Glutamatergic neuron (in vitro differentiated cells): Measurements from ENCODE around the gene ZC3H12C. TPM values are rescaled to one million over a fixed set of nuclear protein-coding genes. Genes with fewer than 3 reads are reported as not detected.

ENCODE experiments used
- DNase-seq: peaks from one replicate; pipeline ENCODE4 v3.0.0; 2022
- H3K27ac Mint-ChIP-seq: one replicate; pipeline ENCODE4 v1.8.0; 2020; ENCODE audit warnings: mild to moderate bottlenecking, mixed read lengths, inconsistent platforms; ENCODE audit not compliant: unreplicated experiment
- H3K27me3 Mint-ChIP-seq: one replicate; pipeline ENCODE4 v1.8.0; 2020; ENCODE audit warnings: mild to moderate bottlenecking, moderate library complexity, mixed read lengths, inconsistent platforms; ENCODE audit not compliant: unreplicated experiment
- H3K36me3 Mint-ChIP-seq: one replicate; pipeline ENCODE4 v1.8.0; 2020; ENCODE audit warnings: mild to moderate bottlenecking, mixed read lengths, inconsistent platforms; ENCODE audit not compliant: unreplicated experiment
- H3K4me1 Mint-ChIP-seq: one replicate; pipeline ENCODE4 v1.8.0; 2020; ENCODE audit warnings: mild to moderate bottlenecking, low read depth, mixed read lengths, inconsistent platforms; ENCODE audit not compliant: unreplicated experiment
- H3K4me3 Mint-ChIP-seq: one replicate; pipeline ENCODE4 v1.8.0; 2020; ENCODE audit warnings: mild to moderate bottlenecking, mixed read lengths, inconsistent platforms; ENCODE audit not compliant: unreplicated experiment
- H3K9me3 Mint-ChIP-seq: one replicate; pipeline ENCODE4 v1.8.0; 2020; ENCODE audit warnings: mild to moderate bottlenecking, moderate library complexity, mixed read lengths, inconsistent platforms; ENCODE audit not compliant: unreplicated experiment
- total RNA-seq: library from RNA; stranded (reverse); fragmentation: NEBNext Ultra II Directional; extraction: Animal tissue kit (Norgen Biotek cat#: 25700); gene quantifications from one replicate; pipeline ENCODE4 v1.2.1, GENCODE V29; 2021; ENCODE audit not compliant: unreplicated experiment
- TF ChIP-seq, protein P1 (sequence below): fragments of 200-600 bp; sonication (generic); IDR thresholded peaks from one replicate; pipeline ENCODE4 v1.5.0; 2021; ENCODE audit not compliant: partially characterized antibody, unreplicated experiment

Gene ZC3H12C
- total RNA-seq, 1 donor from 2014 or later, result 60.6 TPM

DNA sequence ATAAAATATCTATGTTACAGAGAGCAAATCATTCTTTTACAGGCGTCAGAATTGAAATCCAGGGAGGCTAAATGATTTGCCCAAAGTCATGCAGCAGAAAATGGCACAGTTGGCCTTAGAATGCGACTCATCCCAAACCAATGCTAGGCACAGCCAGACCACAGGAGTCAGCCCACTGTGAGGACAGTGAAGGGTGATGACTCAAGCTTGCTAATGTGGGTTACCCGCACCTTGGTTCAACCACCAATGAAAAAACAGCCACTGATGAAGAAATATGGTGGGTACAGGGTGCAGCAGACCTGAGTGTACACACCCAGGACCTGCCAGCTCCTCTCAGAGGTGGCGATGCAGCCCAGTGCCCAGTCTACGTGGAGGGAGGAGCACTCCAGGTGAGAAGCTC, 89.7 kb downstream of the ZC3H12C start:
- Mint-ChIP-seq H3K36me3 (no peaks in the 10 kb centered on the region), H3K27me3 (peaks cover 10% of the 10 kb centered on the region), H3K9me3 (no peaks in the 10 kb centered on the region), H3K4me3 (no peak overlapping the region), H3K4me1 (peaks cover 16% of the 10 kb centered on the region), H3K27ac (no peak overlapping the region)
- TF ChIP-seq, protein P1, sequence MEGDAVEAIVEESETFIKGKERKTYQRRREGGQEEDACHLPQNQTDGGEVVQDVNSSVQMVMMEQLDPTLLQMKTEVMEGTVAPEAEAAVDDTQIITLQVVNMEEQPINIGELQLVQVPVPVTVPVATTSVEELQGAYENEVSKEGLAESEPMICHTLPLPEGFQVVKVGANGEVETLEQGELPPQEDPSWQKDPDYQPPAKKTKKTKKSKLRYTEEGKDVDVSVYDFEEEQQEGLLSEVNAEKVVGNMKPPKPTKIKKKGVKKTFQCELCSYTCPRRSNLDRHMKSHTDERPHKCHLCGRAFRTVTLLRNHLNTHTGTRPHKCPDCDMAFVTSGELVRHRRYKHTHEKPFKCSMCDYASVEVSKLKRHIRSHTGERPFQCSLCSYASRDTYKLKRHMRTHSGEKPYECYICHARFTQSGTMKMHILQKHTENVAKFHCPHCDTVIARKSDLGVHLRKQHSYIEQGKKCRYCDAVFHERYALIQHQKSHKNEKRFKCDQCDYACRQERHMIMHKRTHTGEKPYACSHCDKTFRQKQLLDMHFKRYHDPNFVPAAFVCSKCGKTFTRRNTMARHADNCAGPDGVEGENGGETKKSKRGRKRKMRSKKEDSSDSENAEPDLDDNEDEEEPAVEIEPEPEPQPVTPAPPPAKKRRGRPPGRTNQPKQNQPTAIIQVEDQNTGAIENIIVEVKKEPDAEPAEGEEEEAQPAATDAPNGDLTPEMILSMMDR, result no peak
- DNase-seq, result no peak

GRCh38 chr11:110184456-110184855, 91.3 kb downstream of the ZC3H12C start:
- TF ChIP-seq, protein P1, result no peak
- Mint-ChIP-seq H3K27ac (peak overlapping the region; percentile 36), H3K9me3 (no peaks in the 10 kb centered on the region), H3K4me1 (peaks cover 16% of the 10 kb centered on the region), H3K36me3 (no peaks in the 10 kb centered on the region), H3K27me3 (peaks cover 10% of the 10 kb centered on the region), H3K4me3 (no peak overlapping the region)
- DNase-seq, result no peak

DNA sequence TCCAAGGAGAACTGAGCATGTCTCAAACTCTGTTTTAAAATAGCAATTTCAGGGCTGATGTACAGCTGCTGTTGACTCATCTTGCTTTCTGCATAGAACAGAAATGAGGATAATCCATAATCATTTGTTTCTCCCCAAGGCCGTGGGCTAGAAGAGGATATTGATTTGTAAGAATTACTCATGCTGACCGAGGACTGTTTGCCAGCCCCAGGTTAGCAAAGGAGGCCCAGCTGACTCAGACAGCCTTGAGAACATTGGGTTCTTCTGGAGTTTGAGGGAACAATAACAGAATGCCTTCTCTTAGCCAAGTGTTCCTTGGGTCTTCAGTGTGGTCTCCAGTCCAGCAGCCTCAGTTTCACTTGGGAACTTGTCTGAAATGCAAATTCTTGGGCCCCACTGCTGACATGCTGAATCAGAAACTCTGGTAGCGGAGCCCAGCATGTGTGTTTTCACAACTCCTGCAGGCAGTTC, 92.0 kb downstream of the ZC3H12C start:
- no peaks in the 10 kb centered on the region for H3K9me3 Mint-ChIP-seq
- peaks cover 10% of the 10 kb centered on the region for H3K27me3 Mint-ChIP-seq
- TF ChIP-seq, protein P1, result no peak
- DNase-seq, result no peak
- H3K4me3 Mint-ChIP-seq, result no peak overlapping the region
- H3K36me3 Mint-ChIP-seq, result no peaks in the 10 kb centered on the region
- H3K27ac Mint-ChIP-seq, result peak overlapping the region; percentile 36
- H3K4me1 Mint-ChIP-seq, result peaks cover 16% of the 10 kb centered on the region

DNA sequence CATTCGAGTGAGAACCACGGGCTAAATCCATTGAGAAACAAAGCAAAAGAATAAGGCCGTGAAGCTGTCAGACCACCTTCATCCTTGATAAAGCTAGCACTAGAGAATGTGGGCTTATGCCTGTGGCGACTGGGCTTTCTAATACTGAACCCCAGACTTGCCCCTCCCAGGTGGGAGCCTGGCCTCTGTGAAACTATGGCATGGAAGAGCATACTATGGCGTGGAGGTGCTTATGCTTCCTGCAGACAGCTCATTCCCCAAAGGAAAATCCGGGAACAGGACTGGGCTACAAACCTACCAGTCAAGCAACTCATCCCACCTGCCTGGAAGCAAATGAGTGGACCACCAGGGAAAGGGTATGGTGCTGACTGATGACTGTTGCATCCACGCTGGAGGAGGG, 92.4 kb downstream of the ZC3H12C start:
- H3K4me3 Mint-ChIP-seq, result no peak overlapping the region
- no peaks in the 10 kb centered on the region for H3K36me3 Mint-ChIP-seq
- TF ChIP-seq, protein P1, result no peak
- no peak for DNase-seq
- H3K27ac Mint-ChIP-seq, result peak overlapping the region; percentile 34
- H3K27me3 Mint-ChIP-seq, result peaks cover 8% of the 10 kb centered on the region
- peaks cover 16% of the 10 kb centered on the region for H3K4me1 Mint-ChIP-seq
- no peaks in the 10 kb centered on the region for H3K9me3 Mint-ChIP-seq

- DNase-seq, result no peak
- no peaks in the 10 kb centered on the region for H3K36me3 Mint-ChIP-seq
- H3K9me3 Mint-ChIP-seq, result no peaks in the 10 kb centered on the region
- peak overlapping the region; percentile 14 for H3K27ac Mint-ChIP-seq
- no peak overlapping the region for H3K4me3 Mint-ChIP-seq
- peaks cover 16% of the 10 kb centered on the region for H3K4me1 Mint-ChIP-seq
- TF ChIP-seq, protein P1, result no peak
- H3K27me3 Mint-ChIP-seq, result peaks cover 6% of the 10 kb centered on the region
Measured at GRCh38 chr11:110186456-110186855, 93.3 kb downstream of the ZC3H12C start.
